Breast epithelium (tissue), 3 donors: ENCODE results near the gene C7orf57.

Source experiments
- POLR2A ChIP-seq: fragments of 450-650 bp; IDR thresholded peaks from one replicate; pipeline ENCODE4 v1.6.1; 2016; ENCODE audit warnings: antibody characterized with exemption, mild to moderate bottlenecking, moderate library complexity
- POLR2AphosphoS5 ChIP-seq, 3 donors: sonication (generic); formaldehyde crosslinking; IDR thresholded peaks; one replicate each; pipeline ENCODE4 v1.6.1; 2017; ENCODE audit warnings: antibody characterized with exemption in 3 of 3
- TF ChIP-seq, protein P1 (sequence below), 3 donors: fragments of 450-650 bp; IDR thresholded peaks; one replicate each; pipeline ENCODE4 v1.5.1; 2016 to 2017; ENCODE audit warnings: antibody characterized with exemption in 3 of 3, mild to moderate bottlenecking in 3 of 3, moderate library complexity in 3 of 3

- TF ChIP-seq, protein P1, sequence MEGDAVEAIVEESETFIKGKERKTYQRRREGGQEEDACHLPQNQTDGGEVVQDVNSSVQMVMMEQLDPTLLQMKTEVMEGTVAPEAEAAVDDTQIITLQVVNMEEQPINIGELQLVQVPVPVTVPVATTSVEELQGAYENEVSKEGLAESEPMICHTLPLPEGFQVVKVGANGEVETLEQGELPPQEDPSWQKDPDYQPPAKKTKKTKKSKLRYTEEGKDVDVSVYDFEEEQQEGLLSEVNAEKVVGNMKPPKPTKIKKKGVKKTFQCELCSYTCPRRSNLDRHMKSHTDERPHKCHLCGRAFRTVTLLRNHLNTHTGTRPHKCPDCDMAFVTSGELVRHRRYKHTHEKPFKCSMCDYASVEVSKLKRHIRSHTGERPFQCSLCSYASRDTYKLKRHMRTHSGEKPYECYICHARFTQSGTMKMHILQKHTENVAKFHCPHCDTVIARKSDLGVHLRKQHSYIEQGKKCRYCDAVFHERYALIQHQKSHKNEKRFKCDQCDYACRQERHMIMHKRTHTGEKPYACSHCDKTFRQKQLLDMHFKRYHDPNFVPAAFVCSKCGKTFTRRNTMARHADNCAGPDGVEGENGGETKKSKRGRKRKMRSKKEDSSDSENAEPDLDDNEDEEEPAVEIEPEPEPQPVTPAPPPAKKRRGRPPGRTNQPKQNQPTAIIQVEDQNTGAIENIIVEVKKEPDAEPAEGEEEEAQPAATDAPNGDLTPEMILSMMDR (IDR thresholded peaks at IDR 0.05) = no peak
- TF ChIP-seq POLR2A (no peak), POLR2AphosphoS5 (IDR thresholded peaks at IDR 0.05) (no peak)
Observed at GRCh38 chr7:48087349-48087748, 52.0 kb downstream of the C7orf57 start.
